Mesothelial cell of epicardium (in vitro differentiated cells): Measurements from ENCODE around the gene GATB. TPM values are rescaled to one million over a fixed set of nuclear protein-coding genes. Genes with fewer than 3 reads are reported as not detected.

Experiments used
- DNase-seq, 2 experiments: peaks; one replicate each; pipeline ENCODE4 v3.0.0; 2021; ENCODE audit warnings: low spot score in 2 of 2; ENCODE audit not compliant: unreplicated experiment in 2 of 2
- H3K27ac Mint-ChIP-seq: 2 replicates; pipeline ENCODE4 v1.8.0; 2021; ENCODE audit warnings: mixed read lengths
- H3K27me3 Mint-ChIP-seq: 2 replicates; pipeline ENCODE4 v1.8.0; 2021; ENCODE audit warnings: low read depth, mixed read lengths
- H3K36me3 Mint-ChIP-seq: 2 replicates; pipeline ENCODE4 v1.8.0; 2021; ENCODE audit warnings: mixed read lengths
- H3K4me1 Mint-ChIP-seq: 2 replicates; pipeline ENCODE4 v1.8.0; 2021; ENCODE audit warnings: mixed read lengths
- H3K4me3 Mint-ChIP-seq: 2 replicates; pipeline ENCODE4 v1.8.0; 2021; ENCODE audit warnings: mild to moderate bottlenecking, moderate library complexity, mixed read lengths
- H3K9me3 Mint-ChIP-seq: 2 replicates; pipeline ENCODE4 v1.8.0; 2021; ENCODE audit warnings: mixed read lengths
- CTCF ChIP-seq: fragments of 200-600 bp; sonication (generic); IDR thresholded peaks from one replicate; pipeline ENCODE4 v1.5.0; 2021; ENCODE audit warnings: antibody characterized with exemption; ENCODE audit not compliant: unreplicated experiment
- total RNA-seq: library from RNA; stranded (reverse); gene quantifications from 3 replicates; pipeline ENCODE4 v1.2.1, GENCODE V29; 2021

The GATB gene
- total RNA-seq, 1 donor from 2014 or later, result 24.5 TPM

- TF ChIP-seq CTCF, result no peak
- no peak for DNase-seq
- peaks cover 42% of the 10 kb centered on the region for H3K4me1 Mint-ChIP-seq
- H3K27ac Mint-ChIP-seq, result no peak overlapping the region
- H3K27me3 Mint-ChIP-seq, result peaks cover 7% of the 10 kb centered on the region
- no peak overlapping the region for H3K4me3 Mint-ChIP-seq
- H3K9me3 Mint-ChIP-seq, result no peaks in the 10 kb centered on the region
- H3K36me3 Mint-ChIP-seq, result no peaks in the 10 kb centered on the region
Observed at GRCh38 chr4:151670843-151671242, 90.0 kb downstream of the GATB start.

GRCh38 chr4:151669990-151670389 lies 90.8 kb downstream of the GATB start:
- peaks cover 34% of the 10 kb centered on the region for H3K4me1 Mint-ChIP-seq
- no peaks in the 10 kb centered on the region for H3K9me3 Mint-ChIP-seq
- H3K27me3 Mint-ChIP-seq, result peaks cover 13% of the 10 kb centered on the region
- no peak overlapping the region for H3K27ac Mint-ChIP-seq
- DNase-seq, result no peak
- no peak overlapping the region for H3K4me3 Mint-ChIP-seq
- no peak for TF ChIP-seq CTCF
- no peaks in the 10 kb centered on the region for H3K36me3 Mint-ChIP-seq

DNA sequence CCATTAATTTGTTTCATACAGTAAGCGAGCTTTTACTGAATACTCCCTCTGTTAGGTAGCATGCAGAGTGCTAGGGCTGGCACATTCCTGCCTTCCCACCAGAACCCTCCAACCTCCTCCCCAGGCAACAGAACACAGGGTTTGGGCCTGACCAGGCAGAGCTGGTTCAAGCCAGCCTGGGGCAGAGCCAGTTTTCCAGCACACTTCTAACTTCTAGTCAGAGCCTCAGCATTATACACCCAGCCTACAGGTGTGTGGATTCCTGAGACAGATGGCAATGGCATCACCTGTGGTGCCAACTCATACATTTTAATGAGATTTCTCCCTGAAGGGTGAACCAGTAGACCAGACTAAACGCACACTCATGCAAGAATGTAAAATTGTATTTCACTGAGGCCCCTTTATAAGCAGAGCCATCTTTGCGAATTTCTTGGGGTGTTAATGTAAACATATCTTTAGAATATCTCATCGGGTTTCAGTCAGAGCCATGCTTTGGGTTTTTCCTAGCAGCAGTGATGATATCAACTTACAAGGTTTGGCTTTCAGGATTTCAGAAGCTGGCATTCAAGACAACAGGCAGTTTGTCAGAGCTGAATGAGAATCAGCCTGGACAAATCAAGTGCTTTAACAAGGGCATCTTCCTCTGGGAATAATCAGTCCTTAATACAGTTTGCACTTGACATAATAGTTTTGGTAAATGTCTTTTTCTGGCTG lies 92.0 kb downstream of the GATB start:
- Mint-ChIP-seq H3K36me3 (peaks cover 2% of the 10 kb centered on the region), H3K4me1 (peaks cover 23% of the 10 kb centered on the region), H3K27ac (no peak overlapping the region), H3K27me3 (peaks cover 18% of the 10 kb centered on the region), H3K9me3 (no peaks in the 10 kb centered on the region), H3K4me3 (no peak overlapping the region)
- TF ChIP-seq CTCF, result no peak
- no peak for DNase-seq

DNA sequence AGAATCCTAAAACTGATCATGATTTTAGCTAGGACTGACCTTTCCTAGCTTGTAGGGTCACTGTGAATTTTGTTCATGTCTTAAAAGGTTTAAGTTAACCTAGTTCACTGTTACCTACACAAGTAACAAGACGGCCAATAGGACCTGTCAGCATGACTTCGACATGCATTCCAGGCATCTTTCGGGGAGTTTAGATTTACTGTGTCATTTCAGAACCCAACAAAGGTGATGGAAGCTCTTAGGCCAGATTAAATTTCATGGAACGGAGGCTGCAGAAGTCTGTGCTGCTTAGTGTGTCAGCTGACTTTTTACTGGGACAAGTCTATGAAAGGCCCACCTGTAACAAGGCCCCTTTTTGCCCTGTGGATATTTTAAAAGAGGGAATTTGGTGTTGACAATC lies 93.1 kb downstream of the GATB start:
- Mint-ChIP-seq H3K4me3 (no peak overlapping the region), H3K4me1 (peaks cover 22% of the 10 kb centered on the region), H3K27ac (no peak overlapping the region), H3K36me3 (peaks cover 8% of the 10 kb centered on the region), H3K27me3 (peaks cover 23% of the 10 kb centered on the region), H3K9me3 (no peaks in the 10 kb centered on the region)
- DNase-seq, result no peak
- no peak for TF ChIP-seq CTCF

GRCh38 chr4:151667048-151667447 lies 93.8 kb downstream of the GATB start:
- TF ChIP-seq CTCF, result no peak
- H3K27ac Mint-ChIP-seq, result peak overlapping the region; percentile 62
- DNase-seq, result no peak
- peaks cover 8% of the 10 kb centered on the region for H3K36me3 Mint-ChIP-seq
- no peaks in the 10 kb centered on the region for H3K9me3 Mint-ChIP-seq
- H3K4me1 Mint-ChIP-seq, result peaks cover 19% of the 10 kb centered on the region
- no peak overlapping the region for H3K4me3 Mint-ChIP-seq
- H3K27me3 Mint-ChIP-seq, result peaks cover 23% of the 10 kb centered on the region
